ENCODE results near the gene SERINC4.
"Not testable (repeated sequence)": the region's sequence is repeated elsewhere in the genome, so short reads cannot be mapped to it uniquely, and the experiment has no call there.

Gene SERINC4

GRCh38 chr15:43799945-43800285, at the start of gene SERINC4:
Gene SERINC4, minus strand, starts transcription at chr15:43800220. Its CDS starts 234 bp downstream, at chr15:43799986.
- DNase-seq: no peak

DNA sequence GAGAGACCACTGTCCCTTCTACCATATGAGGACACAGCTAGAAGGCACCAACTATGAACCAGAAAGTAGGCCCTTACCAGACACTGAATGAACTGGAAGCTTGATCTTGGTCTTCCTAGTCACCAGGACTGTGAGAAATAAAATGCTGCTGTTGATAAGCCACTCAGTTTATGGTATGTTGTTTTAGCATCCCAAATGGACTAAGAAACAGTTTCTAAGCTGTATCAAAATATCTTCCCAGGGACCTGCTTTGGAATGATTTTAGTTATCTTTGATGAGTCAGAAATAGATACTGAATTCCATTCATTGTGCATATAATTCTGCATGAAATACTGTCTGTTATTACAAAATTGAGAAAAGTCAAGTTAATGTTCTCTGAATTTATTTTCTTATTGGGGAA, 45.4 kb upstream of the SERINC4 start:
- DNase-seq: no peak

GRCh38 chr15:43832485-43832884, 32.5 kb upstream of the SERINC4 start:
- DNase-seq: not testable (repeated sequence)

DNA sequence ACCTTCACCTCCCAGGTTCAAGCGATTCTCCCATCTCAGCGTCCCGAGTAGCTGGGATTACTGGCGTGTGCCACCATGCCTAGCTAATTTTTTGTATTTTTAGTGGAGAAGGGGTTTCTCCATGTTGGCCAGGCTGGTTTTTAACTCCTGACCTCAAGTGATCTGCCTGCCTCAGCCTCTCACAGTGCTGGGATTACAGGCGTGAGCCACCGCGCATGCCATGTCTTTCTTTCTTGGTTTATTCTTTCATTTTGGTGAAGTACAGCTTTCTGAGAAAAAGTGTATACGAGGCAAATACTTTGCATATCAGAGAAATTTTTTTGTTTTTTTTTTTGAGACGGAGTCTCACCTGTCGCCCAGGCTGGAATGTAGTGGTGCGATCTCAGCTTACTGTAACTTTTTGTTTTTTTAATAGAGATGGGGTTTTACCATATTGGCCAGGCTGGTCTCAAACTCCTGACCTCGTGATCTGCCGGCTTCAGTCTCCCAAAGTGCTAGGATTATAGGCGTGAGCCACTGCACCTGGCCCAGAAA, 31.6 kb upstream of the SERINC4 start:
- not testable (repeated sequence) for DNase-seq

- not testable (repeated sequence) for DNase-seq
Measured at GRCh38 chr15:43830691-43831275, 30.8 kb upstream of the SERINC4 start.

GRCh38 chr15:43829951-43830540, 30.0 kb upstream of the SERINC4 start:
- DNase-seq: not testable (repeated sequence)

DNA sequence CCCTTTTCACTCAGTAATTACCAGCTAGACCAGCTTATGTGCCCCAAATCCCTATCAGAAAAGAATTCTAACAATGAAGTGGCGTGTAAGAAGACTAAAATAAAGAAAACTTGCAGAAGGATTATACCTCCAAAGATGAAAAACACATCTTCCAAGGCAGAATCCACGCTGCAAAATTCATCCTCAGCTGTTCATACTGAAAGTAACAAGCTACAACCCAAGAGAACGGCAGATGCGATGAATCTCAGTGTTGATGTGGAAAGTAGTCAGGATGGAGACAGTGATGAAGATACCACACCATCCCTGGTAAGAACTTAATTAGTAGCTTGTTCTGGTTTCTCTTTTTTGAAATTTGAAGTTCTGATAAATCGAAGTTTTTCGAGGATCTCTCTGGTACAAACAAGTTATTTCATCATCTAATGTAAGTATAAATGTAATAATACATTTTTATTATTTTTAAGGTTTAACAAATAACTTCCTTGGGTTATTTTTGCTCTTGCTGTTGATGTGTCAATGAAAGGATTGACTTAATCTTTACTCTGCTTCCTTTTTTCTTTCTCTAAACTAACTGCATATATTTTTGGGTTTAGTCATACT, 28.1 kb upstream of the SERINC4 start:
- DNase-seq: no peak

- peak; percentile 25 to 51 (median 32) for DNase-seq
Measured at GRCh38 chr15:43826508-43827341, 26.7 kb upstream of the SERINC4 start, which contains the start of gene WDR76. Gene WDR76, plus strand, starts transcription at chr15:43827002. Its CDS starts 31 bp downstream, at chr15:43827033.

DNA sequence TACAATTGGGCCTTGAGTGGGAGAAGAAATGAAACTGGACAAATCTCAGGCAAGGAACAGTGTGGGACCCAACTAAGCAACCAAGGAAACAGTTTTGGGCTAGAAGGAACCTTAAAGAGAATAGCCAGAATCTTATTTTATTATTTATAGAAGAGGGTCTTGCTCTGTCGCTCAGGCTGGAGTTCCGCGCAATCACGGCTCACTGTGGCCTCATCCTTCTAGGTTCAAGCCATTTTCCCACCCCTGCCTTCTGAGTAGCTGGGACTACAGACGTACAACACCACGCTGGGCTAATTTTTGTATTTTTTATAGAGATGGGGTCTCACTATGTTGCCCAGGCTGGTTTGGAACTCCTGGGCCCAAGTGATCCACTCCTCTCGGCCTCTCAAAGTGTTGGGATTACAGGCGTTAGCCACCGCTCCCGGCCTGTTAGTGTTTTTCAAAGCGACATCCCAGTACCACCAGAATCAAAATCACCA, 26.0 kb upstream of the SERINC4 start:
- no peak for DNase-seq

- DNase-seq: not testable (repeated sequence)
Measured at GRCh38 chr15:43825305-43825704, 25.3 kb upstream of the SERINC4 start.

- DNase-seq: peak; percentile 62 to 79 (median 76)
Measured at GRCh38 chr15:43824302-43825246, 24.6 kb upstream of the SERINC4 start, which contains the start of gene MFAP1. Gene MFAP1, minus strand, starts transcription at chr15:43824690. Its CDS starts 121 bp downstream, at chr15:43824569.

- DNase-seq: no peak
Measured at GRCh38 chr15:43821505-43821904, 21.5 kb upstream of the SERINC4 start.

DNA sequence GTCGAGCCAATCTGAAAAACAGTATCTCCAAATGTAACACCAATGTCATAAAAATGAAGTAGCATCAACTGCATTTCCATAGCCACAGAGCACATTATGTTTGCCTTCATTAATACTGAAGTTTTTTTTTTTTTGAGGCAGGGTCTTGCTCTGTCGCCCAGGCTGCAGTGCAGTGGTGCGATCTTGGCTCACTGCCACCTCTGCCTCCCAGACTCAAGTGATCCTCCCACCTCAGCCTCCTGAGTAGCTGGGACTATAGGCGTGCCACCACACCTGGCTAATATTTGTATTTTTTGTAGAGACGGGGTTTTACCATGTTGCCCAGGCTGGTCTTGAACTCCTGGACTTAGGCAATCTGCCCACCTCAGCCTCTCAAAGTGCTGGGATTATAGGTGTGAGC, 15.0 kb upstream of the SERINC4 start:
- DNase-seq: not testable (repeated sequence)

- DNase-seq: no peak
Measured at GRCh38 chr15:43808960-43809678, 9.1 kb upstream of the SERINC4 start.

GRCh38 chr15:43808435-43808950, 8.5 kb upstream of the SERINC4 start:
- DNase-seq: no peak

GRCh38 chr15:43802676-43803075, 2.7 kb upstream of the SERINC4 start:
- not testable (repeated sequence) for DNase-seq

- peak; percentile 64 to 91 (median 75) for DNase-seq
Measured at GRCh38 chr15:43800286-43801141, 494 bp upstream of the SERINC4 start, which contains the start of gene HYPK. Gene HYPK, plus strand, starts transcription at chr15:43800599. Its CDS starts 24 bp downstream, at chr15:43800623.

GRCh38 chr15:43799209-43799944, 643 bp downstream of the SERINC4 start:
- no peak for DNase-seq

DNA sequence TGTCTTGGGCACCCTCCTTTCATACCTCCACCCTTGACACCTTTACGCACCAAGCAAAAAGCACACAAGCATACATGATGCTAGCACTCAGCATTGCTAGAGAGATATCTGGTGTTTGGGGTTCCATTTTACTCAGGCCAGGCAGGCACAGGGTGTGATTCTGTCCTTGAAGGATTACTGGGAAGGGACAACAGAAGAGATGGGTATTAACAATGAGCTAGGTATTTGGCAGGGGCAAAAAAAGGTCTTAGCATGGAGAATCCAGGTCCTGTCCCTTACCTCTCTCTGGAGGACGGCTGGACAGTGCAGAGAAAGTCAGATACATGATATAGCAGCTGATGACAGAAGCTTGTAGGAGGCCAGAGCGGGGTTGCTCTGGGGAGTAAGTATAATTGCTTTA, 3.5 kb downstream of the SERINC4 start:
- no peak for DNase-seq
